ENCODE data around the gene LIPJ.

Gene LIPJ

GRCh38 chr10:88608052-88608732 is 21.6 kb downstream of the LIPJ start:
- DNase-seq: no peak

DNA sequence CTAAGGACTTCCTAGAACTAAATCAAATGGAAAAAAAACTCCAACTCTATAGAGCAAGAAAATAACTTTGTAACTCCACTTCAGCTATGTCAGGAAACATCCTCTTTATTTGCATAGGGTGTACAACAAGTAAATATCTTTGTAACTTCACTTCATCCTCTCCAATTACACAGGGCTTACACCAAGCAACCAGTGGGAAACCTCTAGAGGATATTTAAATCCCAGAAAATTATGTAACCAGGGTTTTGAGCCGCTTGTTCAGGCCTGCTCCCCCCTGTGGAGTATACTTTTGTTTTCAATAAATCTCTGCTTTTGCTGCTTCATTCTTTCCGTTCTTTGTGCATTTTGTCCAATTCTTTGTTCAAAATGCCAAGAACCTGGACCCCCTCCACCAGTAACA is 22.2 kb downstream of the LIPJ start:
- no peak for DNase-seq

GRCh38 chr10:88616250-88616977 is 29.9 kb downstream of the LIPJ start:
- no peak for DNase-seq

DNA sequence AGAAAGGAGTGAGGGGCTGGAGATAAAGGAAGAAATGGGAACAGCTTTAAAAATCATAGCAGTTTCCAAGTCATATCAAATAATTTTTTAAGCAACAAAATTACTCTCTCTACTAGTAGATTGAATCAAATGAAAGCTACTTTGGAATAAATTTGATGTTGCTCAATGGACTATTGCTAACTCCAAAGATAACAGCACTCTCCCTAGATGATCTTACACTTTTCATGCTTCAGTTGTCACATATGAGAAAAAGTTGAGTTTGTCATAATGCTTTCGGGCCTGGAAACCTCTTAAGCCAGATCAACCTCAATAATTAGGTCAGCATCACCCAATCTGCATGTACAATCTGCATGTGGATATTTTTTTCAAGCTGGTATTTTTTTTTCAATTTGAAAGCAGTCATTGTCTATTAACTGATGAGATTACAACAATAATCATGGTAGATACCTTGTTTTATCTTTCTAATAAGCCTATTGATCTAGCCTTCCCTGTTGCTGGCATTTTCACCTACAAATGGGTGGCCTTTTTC is 31.3 kb downstream of the LIPJ start:
- no peak for DNase-seq

DNA sequence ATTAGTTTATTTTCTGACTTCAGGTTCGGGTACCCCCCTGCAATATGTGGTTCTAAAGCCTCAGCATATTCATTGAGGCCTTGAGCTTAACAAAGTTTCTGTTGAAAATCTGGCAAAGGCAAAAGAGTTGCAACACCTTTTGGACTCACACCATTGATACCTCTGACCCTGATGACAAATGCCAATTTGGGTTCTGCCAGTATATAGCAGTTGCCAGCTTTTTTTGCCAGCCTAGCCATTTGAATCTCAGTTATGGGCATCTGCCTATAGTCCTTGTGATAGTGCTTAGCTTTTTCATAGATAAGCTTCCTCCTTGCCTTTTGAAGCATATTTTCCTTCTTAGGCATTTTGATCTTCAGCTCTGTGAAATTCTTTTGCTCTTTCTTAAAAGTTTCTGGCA is 31.9 kb downstream of the LIPJ start:
- DNase-seq: no peak

DNA sequence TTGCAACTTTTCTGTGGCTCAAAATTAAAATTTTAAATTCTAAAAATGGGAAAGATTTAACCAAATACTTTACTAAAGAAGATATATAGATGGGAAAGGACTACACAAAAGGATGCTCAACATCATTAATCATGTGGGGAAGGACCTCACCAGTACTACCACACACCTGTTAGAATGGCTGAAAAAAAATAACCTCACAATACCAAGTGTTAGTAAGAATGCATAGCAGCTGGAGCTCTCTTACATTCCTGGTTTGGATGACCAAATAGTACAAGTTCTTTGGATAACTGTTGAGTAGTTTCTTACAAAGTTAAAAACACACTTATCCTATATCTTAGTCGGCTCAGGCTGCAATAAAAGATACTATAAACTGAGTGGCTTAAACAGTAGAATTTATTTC is 33.9 kb downstream of the LIPJ start:
- DNase-seq: no peak

DNA sequence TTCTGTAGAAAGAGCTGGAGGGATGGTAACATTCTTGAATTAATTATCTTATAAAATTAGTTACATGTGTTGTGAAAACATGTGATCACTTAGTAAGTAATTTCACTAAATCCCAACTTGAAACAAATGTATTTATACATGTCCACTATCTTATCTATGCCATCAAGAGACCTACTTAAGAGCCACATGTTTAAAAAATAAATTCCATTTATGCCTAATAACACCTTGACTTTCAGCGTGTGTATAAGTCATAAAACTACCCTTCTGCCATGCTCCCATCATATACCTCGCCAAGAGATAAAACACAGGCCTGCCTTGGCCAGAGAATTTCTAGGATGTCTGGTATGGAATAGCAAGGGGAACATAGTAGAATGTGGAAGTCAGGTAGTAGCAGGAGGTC is 37.3 kb downstream of the LIPJ start:
- DNase-seq: no peak

- no peak for DNase-seq
Observed at GRCh38 chr10:88624840-88625239, 38.3 kb downstream of the LIPJ start.

DNA sequence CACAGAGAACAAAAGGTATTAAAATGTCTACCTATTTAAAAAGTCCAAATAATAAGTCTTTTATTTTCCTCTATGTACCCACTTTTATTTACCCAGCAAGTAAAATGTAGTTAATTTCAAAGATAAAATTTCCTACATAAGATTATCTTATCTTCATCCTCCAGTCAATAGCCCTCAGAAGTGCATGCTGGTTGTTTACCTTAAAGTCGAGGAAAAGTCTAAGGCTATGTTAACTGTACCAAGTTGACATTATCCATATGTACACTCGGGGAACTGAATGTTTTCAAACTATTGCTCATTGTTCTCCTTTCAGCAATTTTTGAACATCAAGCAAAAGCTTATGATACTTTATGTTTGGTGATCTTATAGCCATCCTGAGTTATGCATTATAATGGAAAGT is 53.6 kb downstream of the LIPJ start:
- DNase-seq: no peak

DNA sequence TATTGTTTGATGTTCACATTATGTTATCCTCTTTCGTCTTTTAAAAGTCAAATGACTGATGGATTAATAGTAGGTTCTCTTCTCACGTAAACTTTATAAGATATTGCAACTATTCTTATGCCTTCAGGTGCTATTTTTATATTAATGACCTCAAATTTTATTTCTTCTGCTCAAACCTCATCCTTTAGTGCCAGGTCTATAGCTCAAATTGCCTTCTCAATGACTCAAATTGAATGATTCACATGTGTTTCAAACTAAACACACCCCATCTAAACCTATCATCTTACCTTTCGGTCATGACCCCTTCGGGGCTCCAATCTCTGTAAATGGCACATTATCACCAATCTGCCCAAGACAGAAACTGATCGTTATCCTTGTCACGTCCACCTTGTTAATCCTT is 55.6 kb downstream of the LIPJ start:
- no peak for DNase-seq

GRCh38 chr10:88642963-88643362 is 56.4 kb downstream of the LIPJ start:
- no peak for DNase-seq

- no peak for DNase-seq
Observed at GRCh38 chr10:88647061-88647615, 60.6 kb downstream of the LIPJ start.

GRCh38 chr10:88651101-88651551 is 64.6 kb downstream of the LIPJ start:
- DNase-seq: no peak

GRCh38 chr10:88652616-88653015 is 66.1 kb downstream of the LIPJ start:
- no peak for DNase-seq

Data from stimulated activated CD4-positive, alpha-beta T cell treated with anti-CD3 and anti-CD28 coated beads, Interleukin-1b, Interleukin-23, amount 100 ng/mL, for 48 hours (primary cell).